Fibroblast of skin of left quadriceps (primary cell): ENCODE data around the gene SCYGR1.
"Not testable (repeated sequence)": the region's sequence is repeated elsewhere in the genome, so short reads cannot be mapped to it uniquely, and the experiment has no call there.

Experiments used
- DNase-seq, 2 experiments: peaks; one replicate each; pipeline ENCODE4 v3.0.0-alpha.2; 2013; ENCODE audit warnings: low read depth in 2 of 2

SCYGR1 gene

GRCh38 chr2:227387583-227387982 is at the start of gene SCYGR1:
Gene SCYGR1 (minus strand): TSS chr2:227387949. CDS start chr2:227387949, 0 bp downstream.
- DNase-seq: not testable (repeated sequence)

GRCh38 chr2:227436436-227437174 is 48.9 kb upstream of the SCYGR1 start:
- DNase-seq: no peak

GRCh38 chr2:227433171-227433570 is 45.4 kb upstream of the SCYGR1 start:
- no peak for DNase-seq

- no peak for DNase-seq
Observed at GRCh38 chr2:227430639-227431038, 42.9 kb upstream of the SCYGR1 start.

- no peak for DNase-seq
Observed at GRCh38 chr2:227428731-227429285, 41.1 kb upstream of the SCYGR1 start.

GRCh38 chr2:227423656-227424499 is 36.1 kb upstream of the SCYGR1 start:
- DNase-seq: no peak

GRCh38 chr2:227420087-227421052 is 32.6 kb upstream of the SCYGR1 start:
- DNase-seq: no peak

- DNase-seq: no peak
Observed at GRCh38 chr2:227416701-227417100, 29.0 kb upstream of the SCYGR1 start.

- peak; percentile 20 to 23 for DNase-seq
Observed at GRCh38 chr2:227415538-227416424, 28.0 kb upstream of the SCYGR1 start.

GRCh38 chr2:227414846-227415245 is 27.1 kb upstream of the SCYGR1 start:
- DNase-seq: no peak

- no peak for DNase-seq
Observed at GRCh38 chr2:227413371-227413770, 25.6 kb upstream of the SCYGR1 start.

GRCh38 chr2:227412877-227413276 is 25.1 kb upstream of the SCYGR1 start:
- DNase-seq: no peak

GRCh38 chr2:227411990-227412350 is 24.2 kb upstream of the SCYGR1 start:
- peak in 1 of 2 experiments; percentile 2 for DNase-seq

GRCh38 chr2:227411320-227411989 is 23.7 kb upstream of the SCYGR1 start:
- DNase-seq: no peak

- no peak for DNase-seq
Observed at GRCh38 chr2:227410191-227410590, 22.4 kb upstream of the SCYGR1 start.

- no peak for DNase-seq
Observed at GRCh38 chr2:227407591-227408151, 19.9 kb upstream of the SCYGR1 start.

- DNase-seq: peak; percentile 98 to 99
Observed at GRCh38 chr2:227406177-227407031, 18.7 kb upstream of the SCYGR1 start.

GRCh38 chr2:227404585-227405271 is 17.0 kb upstream of the SCYGR1 start:
- no peak for DNase-seq
